HG03457 (cell line): ENCODE data around the gene MBP.
A peak's percentile ranks its signal among the peaks of the same experiment; 100 is the strongest.

ENCODE experiments used
- ATAC-seq: cut with Tn5 transposase; IDR thresholded peaks from one replicate; pipeline ENCODE4 v1.9.1; 2021; ENCODE audit warnings: moderate number of reproducible peaks; ENCODE audit not compliant: unreplicated experiment

MBP gene

DNA sequence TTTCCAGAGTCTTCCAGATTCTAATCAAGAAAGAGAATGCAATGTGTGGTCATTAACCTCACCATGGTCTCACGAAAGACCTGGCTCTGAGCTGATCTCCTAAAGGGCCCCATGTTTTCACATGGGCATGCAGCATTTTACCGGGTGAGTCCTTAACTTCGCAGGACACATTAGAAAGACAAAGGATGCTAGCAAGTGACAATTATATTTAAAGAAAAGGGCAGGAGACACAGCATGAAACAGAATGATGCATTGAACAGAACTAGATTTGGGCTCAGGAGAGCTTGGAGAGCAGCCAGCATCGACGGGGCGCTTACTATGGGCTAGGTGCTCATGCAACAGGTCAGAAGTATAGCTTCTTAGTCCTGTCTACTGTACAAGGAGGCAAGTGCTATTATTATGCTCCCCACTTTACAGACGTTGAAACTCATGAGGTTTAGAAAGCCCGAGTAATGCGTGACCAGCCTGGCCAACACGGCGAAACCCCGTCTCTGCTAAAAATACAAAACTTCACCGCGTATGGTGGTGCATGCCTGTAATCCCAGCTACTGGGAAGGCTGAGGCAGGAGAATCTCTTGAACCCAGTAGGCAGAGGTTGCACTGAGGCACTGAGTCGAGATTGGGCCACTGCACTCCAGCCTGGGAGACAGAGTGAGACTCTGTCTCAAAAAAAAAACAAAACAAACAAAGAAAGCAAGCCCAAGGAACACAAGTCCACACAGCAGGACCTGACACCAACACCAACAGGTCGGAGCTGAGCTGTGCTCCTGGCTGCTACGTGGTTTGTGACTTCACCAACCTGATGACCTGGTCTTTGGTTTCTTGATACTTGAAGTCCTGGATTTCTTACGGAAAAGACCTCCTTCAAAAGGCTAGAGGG is 16.1 kb downstream of the MBP start:
- no peak for ATAC-seq

GRCh38 chr18:77115192-77115953 is 17.2 kb downstream of the MBP start:
- ATAC-seq, result no peak

DNA sequence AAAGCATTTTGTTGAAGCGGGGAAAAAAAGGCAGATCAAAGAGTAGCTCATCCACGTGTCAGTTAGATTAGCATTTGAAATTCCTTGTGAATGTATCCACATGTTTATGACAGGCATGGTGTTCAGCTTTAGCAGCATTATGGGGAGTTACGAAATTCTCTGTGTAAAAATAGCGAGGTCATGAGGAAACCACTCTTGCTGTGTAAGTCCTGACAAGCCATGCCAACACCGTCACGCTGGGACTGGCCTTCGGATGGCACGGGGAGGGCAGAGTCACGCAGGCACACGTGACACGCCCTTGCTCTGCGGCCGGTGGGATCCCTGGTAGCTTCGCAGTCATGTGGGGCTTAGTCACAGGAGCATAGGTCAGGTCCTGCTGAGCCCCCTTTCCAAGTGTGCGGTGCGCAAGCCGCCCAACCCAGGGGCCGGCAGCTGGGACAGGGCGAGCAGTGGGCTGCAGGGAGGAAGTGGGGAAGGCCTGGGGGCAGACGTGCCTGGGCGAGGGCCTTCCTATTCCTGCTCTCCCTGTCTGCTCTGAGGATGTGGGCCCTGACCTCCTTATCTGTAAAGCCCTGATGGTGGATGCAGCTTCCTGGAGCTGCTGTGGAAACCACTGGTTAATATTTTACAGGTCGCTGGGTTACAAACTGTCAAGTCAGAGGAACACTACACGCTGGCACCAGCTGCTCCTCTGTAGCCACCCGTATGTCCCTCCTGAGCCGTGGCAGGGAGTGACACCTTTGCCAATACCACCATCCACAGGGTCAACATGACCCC is 18.0 kb downstream of the MBP start:
- ATAC-seq, result peak; percentile 90

DNA sequence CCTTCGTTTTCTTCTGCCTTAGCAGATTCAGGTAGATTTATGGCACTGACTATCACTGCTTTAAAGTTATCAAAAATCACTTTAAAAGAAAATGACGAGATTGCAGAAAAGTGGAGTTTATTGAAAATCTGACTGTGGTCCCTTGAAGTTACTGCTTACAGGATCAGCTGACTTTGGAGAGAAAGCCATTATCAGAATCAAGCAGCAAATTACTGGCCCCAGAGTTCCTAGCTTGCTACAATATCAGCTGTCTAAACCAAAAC is 18.5 kb downstream of the MBP start:
- ATAC-seq, result no peak

DNA sequence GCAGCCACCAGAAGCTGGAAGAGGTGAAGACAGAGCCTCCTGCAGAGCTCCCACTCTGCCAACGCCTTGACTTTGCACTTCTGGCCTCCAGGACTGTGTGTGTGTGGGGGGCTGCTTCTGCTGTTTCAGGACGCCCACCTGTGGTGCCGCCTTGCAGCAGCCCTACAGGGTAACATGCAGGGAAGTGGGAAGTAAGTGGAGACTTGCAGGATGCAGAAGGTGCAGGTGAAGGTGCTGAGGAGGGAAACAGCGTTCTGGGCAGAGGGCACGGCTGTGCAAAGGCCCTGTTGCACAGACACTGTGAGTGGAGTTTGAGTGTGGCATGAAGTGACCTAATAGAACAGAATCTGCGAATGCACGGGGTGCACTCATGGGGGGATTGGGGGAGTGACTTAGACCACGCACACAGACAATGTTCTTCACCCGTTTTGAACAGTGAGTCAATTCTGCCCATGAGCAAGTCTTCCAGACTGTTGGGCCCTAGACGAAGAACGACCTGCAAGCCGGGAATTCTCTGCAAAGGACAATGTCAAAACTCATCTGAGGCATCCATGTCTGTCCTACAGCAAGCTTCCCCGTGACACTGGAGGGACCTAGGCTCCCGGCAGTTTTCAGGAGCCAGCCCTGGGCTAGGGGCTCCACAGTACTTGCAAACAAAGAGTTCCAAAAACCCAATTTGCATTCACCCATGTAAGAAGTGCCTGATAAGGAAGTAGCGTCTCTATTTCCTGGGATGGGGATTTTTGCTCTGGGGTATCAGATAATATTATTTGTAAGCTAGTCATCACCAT is 19.0 kb downstream of the MBP start:
- ATAC-seq, result no peak

DNA sequence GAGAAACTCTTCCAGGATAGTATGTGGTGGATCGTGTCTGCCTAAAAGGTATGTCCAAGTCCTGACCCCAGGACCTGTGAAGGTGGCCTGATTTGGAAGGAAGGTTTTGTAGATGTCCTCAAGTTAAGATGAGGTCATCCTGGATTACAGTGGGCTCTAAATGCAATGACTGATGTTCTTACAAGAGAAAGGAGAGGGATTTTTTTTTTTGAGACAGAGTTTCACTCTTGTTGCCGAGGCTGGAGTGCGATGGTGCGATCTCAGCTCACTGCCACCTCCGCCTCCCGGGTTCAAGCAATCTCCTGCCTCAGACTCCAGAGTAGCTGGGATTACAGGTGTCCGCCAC is 19.9 kb downstream of the MBP start:
- ATAC-seq, result no peak

DNA sequence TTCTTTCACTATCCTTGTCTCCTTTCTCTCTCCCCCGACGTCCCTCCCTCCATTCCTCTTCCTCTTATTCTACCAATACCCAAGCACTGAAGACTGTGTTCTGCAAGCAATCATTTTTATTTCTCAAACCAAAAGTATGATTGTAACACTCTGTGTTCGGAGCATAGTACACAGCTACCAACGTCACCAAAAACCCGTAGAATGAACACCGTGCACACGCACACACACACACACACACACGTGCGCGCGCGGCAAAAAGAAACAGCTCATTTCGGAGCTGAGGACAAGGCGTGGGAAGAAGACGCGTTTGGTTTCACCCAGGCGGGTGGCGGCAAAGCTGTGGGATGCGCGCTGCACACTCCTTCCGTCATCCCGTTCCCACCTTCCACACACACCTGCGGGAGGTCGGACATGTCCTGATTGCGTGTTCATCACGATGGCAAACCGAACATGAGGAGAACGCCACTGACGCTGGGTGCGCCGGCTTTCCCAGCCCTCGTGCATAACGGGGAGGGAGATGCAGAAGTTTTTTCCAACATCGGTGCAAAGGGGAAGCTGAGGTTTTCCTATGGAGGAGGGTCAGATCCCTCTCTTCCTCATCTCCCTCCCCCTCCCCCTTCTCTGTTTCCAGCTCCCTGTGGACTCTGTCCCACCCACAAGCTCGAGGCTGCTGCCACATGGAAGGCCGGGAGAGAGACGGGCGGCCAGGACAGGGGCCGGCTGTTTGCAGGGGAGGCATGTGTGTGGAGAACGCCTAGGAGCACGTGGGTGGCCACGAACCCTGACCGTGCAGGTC is 20.4 kb downstream of the MBP start:
- ATAC-seq, result no peak

DNA sequence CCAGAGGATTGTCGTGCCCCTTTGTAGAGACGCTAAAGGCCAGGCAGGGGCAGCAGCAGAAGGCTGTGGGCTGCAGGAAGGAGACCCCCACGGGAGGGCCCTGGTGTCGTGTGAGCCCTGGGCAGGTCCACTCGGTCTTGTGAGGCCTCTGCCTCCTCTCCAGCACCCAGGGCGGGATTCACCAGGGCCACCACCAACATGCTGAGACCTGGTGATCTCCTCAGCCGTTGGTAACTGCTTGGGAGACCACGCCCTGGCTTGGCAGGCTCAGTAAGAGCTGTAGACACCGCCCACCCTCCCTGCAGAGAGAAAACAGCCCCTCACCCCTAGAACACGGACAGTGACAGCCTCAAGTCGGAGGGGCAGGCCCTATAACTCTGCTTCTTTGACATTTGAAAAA is 21.1 kb downstream of the MBP start:
- ATAC-seq, result no peak

DNA sequence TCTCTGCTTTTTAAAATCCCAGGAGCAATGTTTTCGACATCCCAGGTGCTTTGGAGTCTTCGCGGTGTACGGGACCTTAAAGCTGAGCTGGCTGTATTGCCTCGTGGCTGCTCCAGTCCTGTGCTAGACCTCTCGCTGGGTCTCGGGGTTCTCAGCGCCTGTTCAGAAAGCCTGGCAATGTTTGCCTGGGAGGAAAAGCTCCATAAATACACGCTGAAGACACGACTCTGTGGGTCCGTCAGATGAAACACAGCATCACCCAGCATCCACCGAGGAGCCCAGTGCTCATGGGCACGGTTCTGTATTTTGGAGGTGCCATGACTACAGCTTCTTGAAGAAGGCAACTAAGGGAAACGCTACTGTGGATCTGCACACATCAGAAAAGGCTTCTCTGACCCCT is 21.6 kb downstream of the MBP start:
- no peak for ATAC-seq

DNA sequence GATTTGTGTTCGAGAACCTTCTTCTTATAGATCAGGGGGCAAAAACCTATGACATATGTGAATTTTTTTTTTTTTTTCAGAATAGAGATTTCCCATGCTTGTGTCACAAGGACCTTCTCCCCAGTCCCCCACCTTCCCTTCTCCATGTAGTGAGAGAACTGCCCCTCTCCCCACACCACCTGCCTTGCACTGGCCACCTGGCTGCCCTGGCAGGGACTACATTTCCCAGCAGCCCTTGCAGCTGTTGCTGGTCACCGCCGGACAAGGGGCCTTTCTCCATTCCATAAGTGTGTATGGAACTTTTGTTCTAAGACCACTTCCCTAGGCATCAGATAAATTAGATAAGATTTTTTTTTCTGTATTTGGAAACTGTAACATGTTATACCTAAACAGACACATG is 22.2 kb downstream of the MBP start:
- no peak for ATAC-seq

- no peak for ATAC-seq
Measured at GRCh38 chr18:77109648-77110019, 22.9 kb downstream of the MBP start.

DNA sequence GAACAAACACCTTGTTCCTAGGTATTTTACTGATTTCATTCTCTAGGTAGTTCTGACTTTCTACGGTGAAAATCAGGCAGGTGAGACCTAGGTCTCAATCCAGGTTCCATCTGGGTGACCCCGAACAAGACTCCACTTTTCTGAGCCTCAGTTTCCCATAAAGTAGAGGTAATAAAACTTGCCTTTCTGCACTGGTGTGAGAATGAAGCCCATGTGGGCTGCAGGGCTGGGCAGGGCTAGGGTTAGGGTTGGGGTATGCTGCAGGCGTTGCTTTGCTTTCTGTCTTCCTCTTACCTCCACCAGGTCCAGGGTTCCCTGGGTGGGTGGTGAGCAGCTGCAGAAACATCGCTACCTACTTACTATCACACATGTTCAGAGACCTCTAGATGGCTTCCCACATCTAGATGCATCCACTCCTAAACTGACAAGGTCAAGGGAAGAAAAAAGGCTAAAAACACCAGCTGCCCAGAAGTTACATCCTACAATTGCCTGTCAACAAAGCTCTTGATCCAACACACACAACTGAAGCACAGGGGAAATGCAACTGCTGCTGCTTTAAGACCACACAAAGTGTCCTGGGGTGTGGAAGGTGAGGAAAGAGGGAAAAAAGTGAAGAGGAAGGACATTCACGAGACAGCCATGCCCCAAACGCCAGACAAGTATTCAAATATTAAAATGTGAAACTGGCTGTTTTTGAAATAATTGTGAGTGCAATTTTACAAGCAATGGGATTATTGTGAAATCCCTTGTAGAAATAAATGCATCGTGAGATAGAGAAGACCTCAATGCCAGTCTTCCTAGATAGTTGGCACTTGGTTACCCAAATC is 23.5 kb downstream of the MBP start:
- ATAC-seq, result no peak

DNA sequence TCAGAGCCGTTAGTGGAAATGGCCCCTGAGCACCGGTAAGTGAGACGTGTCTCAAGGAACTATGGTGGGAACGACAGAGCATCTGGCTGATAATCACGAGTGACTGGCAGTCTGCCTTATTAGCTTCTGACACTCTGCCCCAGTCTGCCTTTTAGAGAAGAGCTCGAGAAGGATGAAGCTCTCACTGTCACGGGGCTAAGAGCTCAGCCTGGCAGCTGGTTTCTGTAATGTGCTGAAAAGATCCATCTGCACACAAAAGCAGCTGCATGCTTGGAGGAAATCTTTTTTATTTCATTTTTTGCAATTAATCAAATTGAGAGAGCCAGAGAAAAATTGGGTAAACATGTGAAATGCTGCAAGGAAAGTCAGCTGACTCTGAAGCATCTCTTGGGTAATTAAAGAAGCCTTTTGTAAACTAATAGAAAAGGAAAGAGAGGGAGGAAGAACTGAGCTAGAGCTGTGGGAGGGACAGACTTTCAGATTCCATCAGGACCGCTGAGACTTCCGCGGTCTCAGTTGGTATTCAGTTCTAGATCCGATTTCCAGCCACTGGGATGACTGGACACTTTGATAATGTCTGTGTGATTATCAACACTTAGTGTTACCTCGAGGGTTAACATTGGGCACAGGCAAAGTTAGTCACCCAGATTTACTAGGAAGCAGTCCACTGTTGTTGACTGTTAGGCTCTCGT is 24.4 kb downstream of the MBP start:
- no peak for ATAC-seq

GRCh38 chr18:77107292-77107691 is 25.3 kb downstream of the MBP start:
- no peak for ATAC-seq

DNA sequence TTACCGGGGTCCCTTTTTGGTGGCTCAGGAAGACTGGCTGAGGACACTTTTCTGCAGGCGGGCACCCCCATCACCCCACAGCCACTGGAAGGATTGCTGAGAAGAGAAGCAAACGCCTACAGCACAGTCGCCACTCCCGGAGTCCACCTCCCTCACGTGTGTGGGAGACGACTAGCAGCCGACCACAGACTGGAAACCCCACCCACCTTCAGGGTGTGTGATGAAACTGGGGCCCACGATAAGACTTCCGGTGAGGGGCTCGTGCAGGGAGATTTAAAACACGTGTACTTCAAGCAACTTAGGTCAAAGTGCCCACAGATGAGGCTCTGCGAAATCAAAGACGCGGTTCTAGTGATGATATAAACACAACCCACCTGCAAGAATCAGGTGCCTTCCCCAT is 26.3 kb downstream of the MBP start:
- no peak for ATAC-seq

GRCh38 chr18:77105680-77106079 is 26.9 kb downstream of the MBP start:
- ATAC-seq, result no peak

DNA sequence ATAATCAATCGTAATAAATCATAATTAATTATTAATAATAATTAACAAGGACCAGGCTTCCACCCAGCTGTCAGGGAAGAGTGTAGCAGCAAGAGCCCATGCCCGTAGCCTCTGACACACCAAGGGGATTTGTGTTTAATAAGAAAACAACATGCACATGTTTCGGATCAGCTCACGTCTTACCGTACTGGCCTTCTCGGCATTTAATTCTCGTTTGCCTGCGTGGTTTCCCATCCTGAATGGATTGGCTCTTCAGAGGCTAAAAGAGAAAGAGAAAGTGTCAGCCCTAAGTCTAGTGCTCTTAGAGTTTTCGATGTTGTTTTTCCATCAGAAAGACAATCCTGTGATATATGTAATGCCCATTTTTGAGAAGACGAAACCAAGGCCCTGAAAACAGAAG is 27.6 kb downstream of the MBP start:
- ATAC-seq, result no peak

DNA sequence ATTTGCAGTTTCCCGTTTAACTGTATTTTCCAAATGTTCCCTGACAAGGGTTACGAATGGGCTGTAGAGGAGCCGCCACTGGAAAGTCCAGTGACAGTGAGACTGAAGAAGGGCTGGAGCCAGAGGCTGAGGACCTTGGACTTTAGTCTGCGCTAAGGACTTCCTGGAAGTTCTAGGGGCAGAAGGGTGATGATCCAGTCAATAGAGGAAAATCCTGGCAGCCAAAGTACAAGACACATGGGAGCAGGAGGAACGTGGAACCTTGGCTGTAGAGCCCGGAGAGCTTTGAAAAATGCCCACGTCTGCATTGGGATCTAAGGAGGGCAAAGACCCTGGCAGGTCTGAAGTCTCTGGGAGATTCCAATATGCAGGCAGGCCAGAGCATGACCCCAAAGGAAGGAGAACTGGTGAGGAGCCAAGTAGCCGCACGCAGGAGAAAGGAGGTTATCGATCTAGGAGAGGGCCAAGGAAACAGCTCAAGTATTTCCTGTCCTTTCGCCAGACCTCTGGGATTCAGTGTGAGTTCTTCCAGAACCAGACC is 28.5 kb downstream of the MBP start:
- no peak for ATAC-seq
